Peyer's patch (tissue), 4 donors: ENCODE data around the gene UBE2Z. TPM values are rescaled to one million over a fixed set of nuclear protein-coding genes. Genes with fewer than 3 reads are reported as not detected.
A peak's percentile ranks its signal among the peaks of the same experiment; 100 is the strongest.

Experiments used
- DNase-seq, 3 donors: peaks; one replicate each; pipeline ENCODE4 v3.0.0-alpha.2; 2017 to 2019
- H3K27ac ChIP-seq, 4 donors: fragments of 200-600 bp; sonication (generic); one replicate each; pipeline ENCODE4 v1.5.1; 2016 to 2019
- H3K27me3 ChIP-seq, 2 donors: fragments of 200-600 bp; sonication (generic); one replicate each; pipeline ENCODE4 v1.5.1; 2019
- H3K36me3 ChIP-seq, 3 donors: fragments of 200-600 bp; sonication (generic); one replicate each; pipeline ENCODE4 v1.5.1; 2016 to 2019
- H3K4me1 ChIP-seq, 4 donors: fragments of 200-600 bp; sonication (generic); one replicate each; pipeline ENCODE4 v1.5.1; 2016 to 2019
- H3K4me3 ChIP-seq, 4 donors: fragments of 200-600 bp; sonication (generic); 1 replicate in 3 of 4; 2 replicates in 1 of 4; pipeline ENCODE4 v1.5.1; 2016 to 2019; ENCODE audit warnings: mild to moderate bottlenecking in 1 of 4
- H3K9me3 ChIP-seq, 4 donors: fragments of 200-600 bp; sonication (generic); one replicate each; pipeline ENCODE4 v1.5.1; 2016 to 2019; ENCODE audit warnings: mild to moderate bottlenecking in 1 of 4
- CTCF ChIP-seq, 6 experiments: fragments of 450-650 bp in 4 of 6; fragments of 200-600 bp in 2 of 6; sonication (generic) in 1 of 6; IDR thresholded peaks; one replicate each; pipeline ENCODE4 v1.5.1; 2017 to 2019; ENCODE audit warnings: antibody characterized with exemption in 6 of 6, mild to moderate bottlenecking in 3 of 6, moderate library complexity in 1 of 6
- POLR2A ChIP-seq, 2 donors: fragments of 450-650 bp; IDR thresholded peaks; one replicate each; pipeline ENCODE4 v1.5.1; 2017; ENCODE audit warnings: antibody characterized with exemption in 2 of 2, mild to moderate bottlenecking in 2 of 2, moderate library complexity in 2 of 2
- total RNA-seq, 4 donors: library from RNA; depleted of rRNA; stranded (reverse); fragments of >200 nt; gene quantifications; one replicate each; pipeline ENCODE4 v1.1.0, GENCODE V29; 2016

Gene UBE2Z
- 10 to 100 TPM; 42.9 to 58.0 (median 49.8) TPM for total RNA-seq

- no peaks in the 10 kb centered on the region for H3K9me3 ChIP-seq
- peak within 1 kb of the TSS; percentile 90 to 97 (median 94) for H3K27ac ChIP-seq
- peaks cover 0 to 23% (median 0%) of the 10 kb centered on the region in 3 donors for H3K36me3 ChIP-seq
- peak in 1 of 6 experiments; percentile 12 for TF ChIP-seq CTCF (IDR thresholded peaks at IDR 0.05)
- TF ChIP-seq POLR2A (IDR thresholded peaks at IDR 0.05): peak; percentile 89 to 91
- peaks cover 0 to 28% (median 11%) of the 10 kb centered on the region in 4 donors for H3K4me1 ChIP-seq
- DNase-seq: peak; percentile 94 to 97 (median 97)
- H3K4me3 ChIP-seq: peak within 1 kb of the TSS; percentile 90 to 100 (median 96)
- no peaks in the 10 kb centered on the region for H3K27me3 ChIP-seq
Observed at GRCh38 chr17:48908047-48908843, at the start of gene UBE2Z. UBE2Z (plus strand) TSS chr17:48908407; CDS start chr17:48908504, 97 bp downstream.

GRCh38 chr17:48860034-48860433, 48.2 kb upstream of the UBE2Z start:
- DNase-seq: no peak
- Histone ChIP-seq H3K4me1 (no peaks in the 10 kb centered on the region), H3K4me3 (no peak overlapping the region), H3K27me3 (no peaks in the 10 kb centered on the region), H3K36me3 (peaks cover 0 to 90% (median 0%) of the 10 kb centered on the region in 3 donors), H3K27ac (no peak overlapping the region), H3K9me3 (no peaks in the 10 kb centered on the region)
- no peak for TF ChIP-seq POLR2A (IDR thresholded peaks at IDR 0.05)
- TF ChIP-seq CTCF (IDR thresholded peaks at IDR 0.05): peak in 4 of 6 experiments; percentile 5 to 25 (median 10)

GRCh38 chr17:48860456-48860855, 47.8 kb upstream of the UBE2Z start:
- Histone ChIP-seq H3K9me3 (no peaks in the 10 kb centered on the region), H3K27me3 (no peaks in the 10 kb centered on the region), H3K4me3 (no peak overlapping the region), H3K36me3 (peaks cover 0 to 90% (median 0%) of the 10 kb centered on the region in 3 donors), H3K27ac (no peak overlapping the region), H3K4me1 (no peaks in the 10 kb centered on the region)
- DNase-seq: no peak
- no peak for TF ChIP-seq POLR2A (IDR thresholded peaks at IDR 0.05)
- TF ChIP-seq CTCF (IDR thresholded peaks at IDR 0.05): no peak

- Histone ChIP-seq H3K27me3 (no peaks in the 10 kb centered on the region), H3K4me3 (no peak overlapping the region), H3K36me3 (peaks cover 0 to 23% (median 0%) of the 10 kb centered on the region in 3 donors), H3K4me1 (peaks cover 0 to 41% (median 9%) of the 10 kb centered on the region in 4 donors), H3K27ac (peak overlapping the region in 1 of 4 donors; percentile 71), H3K9me3 (no peaks in the 10 kb centered on the region)
- TF ChIP-seq POLR2A (IDR thresholded peaks at IDR 0.05): no peak
- no peak for TF ChIP-seq CTCF (IDR thresholded peaks at IDR 0.05)
- DNase-seq: no peak
Observed at GRCh38 chr17:48868916-48869500, 39.2 kb upstream of the UBE2Z start.

GRCh38 chr17:48869821-48870318, 38.3 kb upstream of the UBE2Z start:
- peak overlapping the region in 1 of 4 donors; percentile 71 for H3K27ac ChIP-seq
- no peak for TF ChIP-seq POLR2A (IDR thresholded peaks at IDR 0.05)
- TF ChIP-seq CTCF (IDR thresholded peaks at IDR 0.05): no peak
- no peaks in the 10 kb centered on the region for H3K27me3 ChIP-seq
- no peaks in the 10 kb centered on the region for H3K9me3 ChIP-seq
- DNase-seq: no peak
- H3K36me3 ChIP-seq: peaks cover 0 to 14% (median 0%) of the 10 kb centered on the region in 3 donors
- H3K4me1 ChIP-seq: peaks cover 0 to 41% (median 9%) of the 10 kb centered on the region in 4 donors
- H3K4me3 ChIP-seq: no peak overlapping the region
